ENCODE results near the gene TYK2. TPM values are rescaled to one million over a fixed set of nuclear protein-coding genes. Genes with fewer than 3 reads are reported as not detected.
"Not testable (repeated sequence)": the region's sequence is repeated elsewhere in the genome, so short reads cannot be mapped to it uniquely, and the experiment has no call there.

TYK2 gene
- total RNA-seq, 2 experiments from 2014 or later, result 251 to 263 TPM

- Mint-ChIP-seq H3K9me3 (no peaks in the 10 kb centered on the region), H3K4me1 (peaks cover 42% of the 10 kb centered on the region), H3K27ac (peak overlapping the region; percentile 94), H3K36me3 (ENCODE audit: low read depth) (peaks cover 24% of the 10 kb centered on the region), H3K27me3 (no peaks in the 10 kb centered on the region), H3K4me3 (peak overlapping the region; percentile 95)
- POLR2A ChIA-PET, result no interaction called here
- CTCF ChIA-PET, result no interaction called here
- DNase-seq, result no peak
These were observed 41.4 kb downstream of the TYK2 start for GRCh38 chr19:10338940-10339339.

- H3K9me3 Mint-ChIP-seq, POLR2A ChIA-PET, H3K27me3 Mint-ChIP-seq, H3K4me3 Mint-ChIP-seq, DNase-seq, H3K27ac Mint-ChIP-seq: not testable (repeated sequence)
- Mint-ChIP-seq H3K36me3 (ENCODE audit: low read depth) (peaks cover 37% of the 10 kb centered on the region), H3K4me1 (peaks cover 60% of the 10 kb centered on the region)
- CTCF ChIA-PET, result interaction anchor here (0.6 to 0.8 kb wide), 2 partner anchors 81 to 178 kb away, joined by 3 read pairs; no protein-coding TSS in a partner anchor
These were observed 43.6 kb downstream of the TYK2 start for GRCh38 chr19:10336725-10337124.

DNA sequence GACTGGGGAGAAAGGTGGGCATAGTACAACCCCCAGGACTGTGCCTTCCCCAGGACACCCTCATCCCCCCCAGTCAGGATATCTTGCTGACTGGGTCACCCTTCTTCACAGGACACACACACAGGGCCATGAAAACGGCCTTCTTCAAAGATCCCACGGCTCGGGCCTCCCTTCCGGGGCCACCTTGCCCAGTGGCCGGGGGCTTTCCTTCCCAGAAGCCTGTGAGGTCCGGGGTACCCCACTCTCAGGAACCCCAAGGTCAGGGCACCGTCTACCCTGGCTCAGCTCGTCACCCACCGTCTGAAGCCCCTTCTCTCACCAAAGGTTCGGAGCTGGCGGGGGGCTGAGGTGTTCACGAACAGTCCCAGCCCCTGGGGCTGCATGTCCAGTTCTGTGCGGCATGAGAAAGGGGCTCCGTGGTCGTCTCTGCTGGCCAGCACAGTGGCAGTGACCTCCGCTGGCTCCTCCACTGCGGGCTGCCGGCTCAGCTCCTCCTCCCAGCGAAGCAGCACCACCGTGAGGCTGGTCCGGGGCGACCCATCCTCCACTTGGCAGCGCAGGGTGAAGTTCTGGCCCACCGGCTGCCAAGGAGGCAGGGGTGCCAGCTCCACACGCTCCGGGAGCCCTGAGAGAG is 44.9 kb downstream of the TYK2 start:
- Mint-ChIP-seq H3K9me3 (no peaks in the 10 kb centered on the region), H3K4me1 (peaks cover 58% of the 10 kb centered on the region), H3K27me3 (no peaks in the 10 kb centered on the region), H3K36me3 (ENCODE audit: low read depth) (peaks cover 37% of the 10 kb centered on the region), H3K4me3 (no peak overlapping the region), H3K27ac (no peak overlapping the region)
- ChIA-PET CTCF (interaction anchor here (0.8 to 1.1 kb wide), 2 partner anchors 54 to 66 kb away, joined by 3 read pairs; no protein-coding TSS in a partner anchor), POLR2A (no interaction called here)
- no peak for DNase-seq

DNA sequence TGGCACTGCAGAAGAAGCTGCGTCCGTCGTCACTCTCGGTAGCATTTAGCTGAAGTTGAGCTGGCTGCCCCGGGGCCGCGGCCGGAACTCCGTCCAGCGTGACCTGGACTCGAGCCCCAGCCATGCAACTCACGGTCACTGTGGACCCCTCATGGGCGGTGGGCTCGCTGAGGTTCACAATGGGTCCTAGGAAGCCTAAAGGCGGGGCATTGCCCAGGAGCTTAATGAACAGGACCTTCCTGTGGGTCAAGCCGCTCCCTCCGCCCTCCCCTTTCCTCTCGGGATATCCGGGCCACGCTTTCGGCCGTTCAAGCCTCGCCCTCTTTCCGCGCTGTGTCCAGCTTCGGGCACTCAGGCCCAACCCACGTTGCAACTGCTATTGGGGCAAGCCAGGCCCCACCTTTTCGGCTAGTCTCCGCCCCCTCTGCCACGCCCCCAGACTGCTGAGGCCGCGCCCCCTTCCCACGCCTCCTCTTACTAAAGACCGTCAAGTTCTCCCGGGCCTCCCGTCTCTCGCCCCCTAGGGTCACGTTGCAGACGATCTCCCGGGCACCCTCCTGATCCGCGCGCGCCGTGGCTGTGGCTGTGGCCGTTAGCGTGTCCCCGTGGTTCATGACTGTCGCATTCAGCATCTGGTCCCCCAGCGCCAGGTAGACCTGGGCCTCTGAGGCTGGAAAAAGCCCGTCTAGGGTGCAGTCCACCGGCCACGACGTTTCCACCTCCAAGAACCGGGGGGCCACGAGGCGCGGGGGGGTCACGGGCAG is 45.6 kb downstream of the TYK2 start:
- Mint-ChIP-seq H3K9me3 (no peaks in the 10 kb centered on the region), H3K27me3 (no peaks in the 10 kb centered on the region), H3K4me1 (peaks cover 54% of the 10 kb centered on the region), H3K27ac (peak overlapping the region; percentile 19), H3K36me3 (ENCODE audit: low read depth) (peaks cover 41% of the 10 kb centered on the region), H3K4me3 (peak overlapping the region; percentile 27)
- peak; percentile 39 for DNase-seq
- CTCF ChIA-PET, result interaction anchor here (1.0 to 2.1 kb wide), 6 partner anchors 10 to 76 kb away, joined by 3 to 8 read pairs (median 4); no protein-coding TSS in a partner anchor
- POLR2A ChIA-PET, result no interaction called here

- ChIA-PET CTCF (interaction anchor here (0.8 to 2.1 kb wide), 9 partner anchors 8 to 75 kb away, joined by 3 to 8 read pairs (median 3); no protein-coding TSS in a partner anchor), POLR2A (no interaction called here)
- Mint-ChIP-seq H3K27me3 (no peaks in the 10 kb centered on the region), H3K36me3 (ENCODE audit: low read depth) (peaks cover 43% of the 10 kb centered on the region), H3K9me3 (no peaks in the 10 kb centered on the region), H3K4me1 (peaks cover 46% of the 10 kb centered on the region), H3K4me3 (peak overlapping the region; percentile 92), H3K27ac (peak overlapping the region; percentile 94)
- DNase-seq, result no peak
These were observed 46.4 kb downstream of the TYK2 start for GRCh38 chr19:10333758-10334587.

DNA sequence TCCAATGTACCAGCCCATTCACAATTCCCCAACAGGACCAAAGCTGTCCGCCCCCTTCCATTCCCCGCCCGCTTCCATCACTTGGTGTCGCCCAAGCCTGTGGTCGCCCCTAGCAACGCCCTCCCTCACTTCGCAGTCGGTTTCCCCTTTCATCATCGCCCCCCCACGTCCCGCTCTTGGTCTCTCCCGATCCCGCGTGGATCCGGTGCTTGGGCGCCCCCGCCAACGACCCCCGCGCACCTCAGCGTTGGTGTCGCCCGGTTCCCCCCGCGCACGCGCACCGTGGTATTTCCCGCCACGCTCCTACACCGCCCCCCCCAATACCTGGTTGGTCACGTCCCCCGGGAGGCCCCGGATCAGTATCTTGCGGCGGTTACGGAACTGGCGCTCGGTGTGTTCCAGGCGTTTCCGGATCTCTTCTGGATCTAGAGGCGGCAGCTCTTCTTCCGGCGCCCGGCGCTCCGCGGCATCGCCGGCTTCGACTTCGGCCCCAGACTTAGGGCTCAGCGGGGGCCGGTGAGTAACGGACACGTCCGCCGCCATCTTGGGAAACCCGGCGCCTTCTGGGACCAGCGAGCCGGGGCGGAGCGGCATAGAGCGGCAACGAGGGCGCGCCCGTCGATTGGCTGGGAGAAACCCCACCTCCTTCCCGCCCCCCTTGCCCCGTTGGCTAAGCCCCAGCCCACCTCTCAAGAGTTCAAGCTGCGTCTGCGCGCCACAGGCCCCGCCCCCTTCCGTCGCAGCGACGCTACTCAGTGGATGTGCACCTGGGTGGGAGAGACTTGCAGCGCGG is 47.2 kb downstream of the TYK2 start, which contains the start of gene RAVER1:
TSS of gene RAVER1 (minus strand) at position 565 of the 793 bp plus-strand sequence. CDS start at position 543, 22 bp downstream.
- H3K4me3 Mint-ChIP-seq, result peak within 1 kb of the TSS; percentile 92

GRCh38 chr19:10332158-10332964 is 48.0 kb downstream of the TYK2 start:
- Mint-ChIP-seq H3K9me3 (no peaks in the 10 kb centered on the region), H3K4me3 (peak overlapping the region; percentile 92), H3K4me1 (peaks cover 37% of the 10 kb centered on the region), H3K27me3 (no peaks in the 10 kb centered on the region), H3K36me3 (ENCODE audit: low read depth) (peaks cover 43% of the 10 kb centered on the region), H3K27ac (peak overlapping the region; percentile 94)
- ChIA-PET CTCF (interaction anchor here (1.0 to 2.1 kb wide), 2 partner anchors 56 to 367 kb away, joined by 3 to 6 read pairs; no protein-coding TSS in a partner anchor), POLR2A (interaction anchor here (0.6 kb wide), 1 partner anchor 48 kb away, joined by 3 read pairs; no protein-coding TSS in a partner anchor)
- no peak for DNase-seq

More for the DNA sequence above, 47.2 kb downstream of the TYK2 start, which contains the start of gene RAVER1:
- peaks cover 36% of the 10 kb centered on the region for H3K36me3 Mint-ChIP-seq (ENCODE audit: low read depth)
- peak; percentile 98 for DNase-seq
- peaks cover 38% of the 10 kb centered on the region for H3K4me1 Mint-ChIP-seq
- ChIA-PET CTCF (interaction anchor here (0.8 to 2.1 kb wide), 10 partner anchors 9 to 366 kb away, joined by 3 to 8 read pairs (median 3); no protein-coding TSS in a partner anchor), POLR2A (interaction anchor here (0.6 kb wide), 1 partner anchor 47 kb away, joined by 3 read pairs; no protein-coding TSS in a partner anchor)
- peak within 1 kb of the TSS; percentile 94 for H3K27ac Mint-ChIP-seq
- H3K9me3 Mint-ChIP-seq, result no peaks in the 10 kb centered on the region
- H3K27me3 Mint-ChIP-seq, result no peaks in the 10 kb centered on the region

GRCh38 chr19:10329555-10329954 is 50.8 kb downstream of the TYK2 start:
- H3K9me3 Mint-ChIP-seq, result no peaks in the 10 kb centered on the region
- CTCF ChIA-PET, result interaction anchor here (0.7 to 0.9 kb wide), 2 partner anchors 12 to 65 kb away, joined by 3 to 4 read pairs; no protein-coding TSS in a partner anchor
- H3K4me3 Mint-ChIP-seq, result no peak overlapping the region
- POLR2A ChIA-PET, result no interaction called here
- H3K4me1 Mint-ChIP-seq, result peaks cover 26% of the 10 kb centered on the region
- no peaks in the 10 kb centered on the region for H3K27me3 Mint-ChIP-seq
- peaks cover 36% of the 10 kb centered on the region for H3K36me3 Mint-ChIP-seq (ENCODE audit: low read depth)
- no peak overlapping the region for H3K27ac Mint-ChIP-seq
- DNase-seq, result no peak

GRCh38 chr19:10328558-10329429 is 51.6 kb downstream of the TYK2 start:
- POLR2A ChIA-PET, result no interaction called here
- Mint-ChIP-seq H3K9me3 (no peaks in the 10 kb centered on the region), H3K27ac (no peak overlapping the region), H3K4me3 (no peak overlapping the region), H3K36me3 (ENCODE audit: low read depth) (peaks cover 35% of the 10 kb centered on the region), H3K4me1 (peaks cover 18% of the 10 kb centered on the region), H3K27me3 (no peaks in the 10 kb centered on the region)
- no peak for DNase-seq
- CTCF ChIA-PET, result no interaction called here

- CTCF ChIA-PET, result interaction anchor here (0.6 kb wide), 1 partner anchor 484 kb away, joined by 4 read pairs; no protein-coding TSS in a partner anchor
- no peak for DNase-seq
- Mint-ChIP-seq H3K9me3 (no peaks in the 10 kb centered on the region), H3K4me3 (no peak overlapping the region), H3K27me3 (no peaks in the 10 kb centered on the region), H3K27ac (no peak overlapping the region), H3K4me1 (peaks cover 12% of the 10 kb centered on the region), H3K36me3 (ENCODE audit: low read depth) (peaks cover 27% of the 10 kb centered on the region)
- POLR2A ChIA-PET, result no interaction called here
These were observed 52.6 kb downstream of the TYK2 start for GRCh38 chr19:10327793-10328192.
